HepG2 (cell line): ENCODE results near the gene CEP68. TPM values are rescaled to one million over a fixed set of nuclear protein-coding genes. Genes with fewer than 3 reads are reported as not detected.

Experiments
- ATAC-seq: fragments of 200-7000 bp; cut with Tn5 transposase; 3 replicates; pipeline ENCODE4 v1.9.1; 2020; ENCODE audit warnings: mild to moderate bottlenecking, moderate library complexity
- BruUV-seq: library from RNA; stranded (reverse); fragments of 400-500 nt; replicated peaks from 2 replicates; lab custom pipeline; 2021; lab: Mats Ljungman, UMichigan
- CTCF ChIA-PET: fragments of 300-600 bp; formaldehyde crosslinking; extraction: SDS; loops from one replicate; lab custom pipeline; 2021; ENCODE audit warnings: low total read pairs, inconsistent platforms, low intra/inter-chr PET ratio; lab: Yijun Ruan, JAX
- POLR2A ChIA-PET: fragments of 350-600 bp; sonication (Branson Sonifier 250); formaldehyde crosslinking; loops from one replicate; lab custom pipeline; 2020; ENCODE audit warnings: antibody characterized with exemption, inconsistent platforms; lab: Yijun Ruan, JAX
- DNase-seq: peaks from one replicate; pipeline ENCODE4 v3.0.0-alpha.2; 2015; ENCODE audit warnings: low spot score
- FAIRE-seq: peaks from 3 replicates; lab custom pipeline; 2011; peaks lifted over from hg19 to GRCh38; lab: Jason Lieb, UNC
- H2AFZ ChIP-seq: one replicate; pipeline ENCODE4 v1.6.1; 2011; ENCODE audit warnings: low read length, inconsistent platforms
- H3K27ac ChIP-seq: fragments of 300-600 bp; 3 replicates; pipeline ENCODE4 v1.8.0; 2011; ENCODE audit warnings: mixed run types, mild to moderate bottlenecking, mixed read lengths, low read length, inconsistent platforms; ENCODE audit not compliant: insufficient read depth; ENCODE audit errors: extremely low read length
- H3K27me3 ChIP-seq, 2 experiments: fragments of 200-600 bp in 1 of 2; 2 replicates in 1 of 2; 3 replicates in 1 of 2; pipeline versions ENCODE4 v1.6.0 to v1.8.0; 2011; ENCODE audit warnings: low read length in 2 of 2, mild to moderate bottlenecking in 2 of 2, moderate library complexity in 2 of 2, inconsistent platforms in 1 of 2; ENCODE audit not compliant: insufficient read depth in 2 of 2, control insufficient read depth in 1 of 2
- H3K36me3 ChIP-seq, 2 experiments: fragments of 200-600 bp in 1 of 2; replicated peaks in 1 of 2; 2 replicates in 1 of 2; 3 replicates in 1 of 2; pipeline versions ENCODE4 v1.5.1 to v1.8.0; 2011; ENCODE audit warnings: low read length in 2 of 2, inconsistent platforms in 1 of 2; ENCODE audit not compliant: insufficient read depth in 2 of 2, control insufficient read depth in 1 of 2
- H3K4me1 ChIP-seq: 2 replicates; pipeline ENCODE4 v1.5.1; 2012; ENCODE audit warnings: low read length, inconsistent platforms; ENCODE audit not compliant: insufficient read depth
- H3K4me2 ChIP-seq: 2 replicates; pipeline ENCODE4 v1.6.0; 2011; ENCODE audit warnings: low read depth, low read length, inconsistent platforms
- H3K4me3 ChIP-seq, 3 experiments: fragments of 200-600 bp in 1 of 3; sonication (generic), shearing (Covaris generic) in 1 of 3; replicated peaks in 1 of 3; 2 replicates each; pipeline ENCODE4 v1.5.1; 2011 to 2016; ENCODE audit warnings: low read length in 3 of 3, inconsistent platforms in 2 of 3, low read depth in 2 of 3, mild to moderate bottlenecking in 2 of 3, control low read depth in 1 of 3, mixed read lengths in 1 of 3; ENCODE audit not compliant: insufficient read depth in 1 of 3
- H3K79me2 ChIP-seq: one replicate; pipeline ENCODE4 v1.6.1; 2011; ENCODE audit warnings: low read length, inconsistent platforms; ENCODE audit not compliant: insufficient read depth
- H3K9ac ChIP-seq: 2 replicates; pipeline ENCODE4 v1.6.0; 2011; ENCODE audit warnings: mild to moderate bottlenecking, low read depth, low read length, inconsistent platforms; ENCODE audit not compliant: insufficient read depth
- H3K9me3 ChIP-seq: 2 replicates; pipeline ENCODE4 v1.5.1; 2012; ENCODE audit warnings: mild to moderate bottlenecking, low read length
- H4K20me1 ChIP-seq: 2 replicates; pipeline ENCODE4 v1.6.0; 2011; ENCODE audit warnings: inconsistent platforms, mild to moderate bottlenecking, low read length, moderate library complexity; ENCODE audit not compliant: insufficient read depth
- CEBPB ChIP-seq: IDR thresholded peaks from 2 replicates; pipeline ENCODE4 v1.6.1; 2011; ENCODE audit warnings: low read depth, low read length, improper control_type of control experiment, borderline replicate concordance
- STAG1 ChIP-seq: sonication (generic); formaldehyde crosslinking; IDR thresholded peaks from 2 replicates; pipeline ENCODE4 v1.4.0; 2020; ENCODE audit warnings: missing genetic modification reagents
- THRA ChIP-seq: sonication (generic); formaldehyde crosslinking; IDR thresholded peaks from 2 replicates; pipeline ENCODE4 v1.4.0; 2020; ENCODE audit warnings: missing genetic modification reagents, borderline replicate concordance
- ZBTB42 ChIP-seq: sonication (generic); formaldehyde crosslinking; IDR thresholded peaks from 2 replicates; pipeline ENCODE4 v1.5.0; 2020; ENCODE audit warnings: mild to moderate bottlenecking, missing genetic modification reagents
- ZNF615 ChIP-seq: sonication (generic); formaldehyde crosslinking; IDR thresholded peaks from 2 replicates; pipeline ENCODE4 v1.5.0; 2020; ENCODE audit warnings: mild to moderate bottlenecking, missing genetic modification reagents, borderline replicate concordance
- WGBS: methylation state at CpG from one replicate; pipeline ENCODE4 v1.1.6; 2017; ENCODE audit warnings: low lambda C conversion rate; 5-methylcytosine and 5-hydroxymethylcytosine counted together
- in situ Hi-C: cut with HindIII; loops from 2 replicates; pipeline ENCODE4 v1.10.0; 2017; ENCODE audit warnings: low pct_unique_long_range_greater_than_20kb; ENCODE audit not compliant: extremely low pct_ligation_motif_present
- intact Hi-C: fragments of 100-400 bp; cut with micrococcal nuclease; formaldehyde crosslinking; loops from one replicate; pipeline ENCODE4 v1.10.0; 2022; ENCODE audit not compliant: unreplicated experiment
- polyA plus RNA-seq, 8 experiments: library from polyadenylated mRNA; depleted of rRNA in 3 of 8; stranded (reverse) in 7 of 8; unstranded in 1 of 8; fragments of >200 nt; fragmentation: Illumina TruSeq in 4 of 8; extraction: Trizol in 4 of 8; gene quantifications; 2 replicates each; pipeline versions ENCODE4 v1.2.1 to v1.2.3, GENCODE V29; 2011 to 2016; ENCODE audit warnings: low read depth in 4 of 8, missing spikeins in 1 of 8, mixed read lengths in 1 of 8; ENCODE audit not compliant: insufficient read depth in 1 of 8
- total RNA-seq, 5 experiments: library from RNA; depleted of rRNA; stranded (reverse); fragments of >200 nt; fragmentation: Illumina TruSeq; extraction: Trizol; gene quantifications; 2 replicates each; pipeline ENCODE4 v1.2.3, GENCODE V29; 2016; ENCODE audit warnings: low read depth in 1 of 5
- TF ChIP-seq, protein P1 (sequence below): sonication (generic); formaldehyde crosslinking; IDR thresholded peaks from 2 replicates; pipeline ENCODE4 v1.8.0; 2022; ENCODE audit warnings: missing genetic modification reagents, mild to moderate bottlenecking, moderate library complexity, borderline replicate concordance
- TF ChIP-seq, protein P2 (sequence below): sonication (generic); formaldehyde crosslinking; IDR thresholded peaks from 2 replicates; pipeline ENCODE4 v1.4.0; 2020; ENCODE audit warnings: missing genetic modification reagents

CEP68 gene
- total and polyA plus RNA-seq, 2 of the 13 experiments (the other 11 are each of a cell fraction or from before 2014, with no cell fraction given) = 5.7 to 9.3 TPM

DNA sequence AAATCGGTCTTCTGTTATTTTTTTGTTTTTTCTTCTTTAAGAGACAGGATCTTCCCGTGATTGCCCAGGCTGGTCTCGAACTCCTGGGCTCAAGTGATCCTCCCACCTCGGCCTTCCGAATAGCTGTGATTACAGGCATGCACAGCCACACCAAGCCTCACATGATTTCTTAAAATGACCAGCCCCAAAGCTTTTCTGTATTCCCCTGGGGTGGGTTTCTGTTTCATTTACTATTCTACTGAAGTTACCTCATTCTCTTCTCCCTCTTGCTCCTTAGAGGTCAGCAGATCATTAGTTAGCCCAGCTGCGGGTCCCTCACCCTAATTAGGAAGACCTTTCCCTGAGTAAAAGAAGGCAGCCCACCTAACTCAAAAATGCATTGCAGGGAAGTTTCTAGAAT, 39.4 kb upstream of the CEP68 start (continued):
- TF ChIP-seq, protein P1, sequence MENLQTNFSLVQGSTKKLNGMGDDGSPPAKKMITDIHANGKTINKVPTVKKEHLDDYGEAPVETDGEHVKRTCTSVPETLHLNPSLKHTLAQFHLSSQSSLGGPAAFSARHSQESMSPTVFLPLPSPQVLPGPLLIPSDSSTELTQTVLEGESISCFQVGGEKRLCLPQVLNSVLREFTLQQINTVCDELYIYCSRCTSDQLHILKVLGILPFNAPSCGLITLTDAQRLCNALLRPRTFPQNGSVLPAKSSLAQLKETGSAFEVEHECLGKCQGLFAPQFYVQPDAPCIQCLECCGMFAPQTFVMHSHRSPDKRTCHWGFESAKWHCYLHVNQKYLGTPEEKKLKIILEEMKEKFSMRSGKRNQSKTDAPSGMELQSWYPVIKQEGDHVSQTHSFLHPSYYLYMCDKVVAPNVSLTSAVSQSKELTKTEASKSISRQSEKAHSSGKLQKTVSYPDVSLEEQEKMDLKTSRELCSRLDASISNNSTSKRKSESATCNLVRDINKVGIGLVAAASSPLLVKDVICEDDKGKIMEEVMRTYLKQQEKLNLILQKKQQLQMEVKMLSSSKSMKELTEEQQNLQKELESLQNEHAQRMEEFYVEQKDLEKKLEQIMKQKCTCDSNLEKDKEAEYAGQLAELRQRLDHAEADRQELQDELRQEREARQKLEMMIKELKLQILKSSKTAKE (CRISPR knock-in tag) = no peak

DNA sequence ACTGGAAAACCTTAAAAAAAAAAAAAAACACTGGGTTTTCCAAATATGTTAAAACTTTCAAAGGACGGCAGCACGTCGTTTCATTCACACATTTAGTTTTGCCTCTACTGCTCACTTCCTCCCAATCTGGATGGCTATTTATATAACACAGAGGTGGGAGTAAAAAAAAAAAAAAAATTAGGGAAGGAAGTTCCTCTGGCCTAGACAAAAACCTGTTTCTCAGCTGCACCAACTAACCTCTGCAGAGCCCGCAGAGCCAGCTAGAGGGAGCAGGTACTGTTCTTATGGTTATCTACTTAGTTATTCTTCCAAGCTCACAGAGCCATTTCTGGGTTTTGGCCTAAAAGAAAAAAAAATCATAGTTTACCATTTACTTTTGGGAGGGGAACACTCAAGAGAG, 38.9 kb upstream of the CEP68 start:
- peak; percentile 18; the same call in 1 of the 2 replicates for TF ChIP-seq STAG1 (CRISPR knock-in tag)
- TF ChIP-seq ZBTB42 (CRISPR knock-in tag) = no peak
- Histone ChIP-seq H3K4me2 (no peak overlapping the region), H3K27me3 (no peaks in the 10 kb centered on the region), H4K20me1 (no peaks in the 10 kb centered on the region), H2AFZ (no peak overlapping the region), H3K79me2 (no peaks in the 10 kb centered on the region), H3K27ac (no peak overlapping the region), H3K4me3 (no peak overlapping the region), H3K9me3 (no peaks in the 10 kb centered on the region), H3K4me1 (no peaks in the 10 kb centered on the region), H3K36me3 (peaks cover 35 to 86% of the 10 kb centered on the region in 2 experiments), H3K9ac (no peak overlapping the region)
- ATAC-seq (no peak), FAIRE-seq (peak; percentile 12), DNase-seq (no peak)
- ChIA-PET CTCF (no interaction called here), POLR2A (no interaction called here)
- in situ Hi-C loops (no loop called here), intact Hi-C loops (no loop called here)
- 95% methylated on average over 4 of the region's 4 CpGs for WGBS
- no TSS peak for BruUV-seq

GRCh38 chr2:65018141-65018582, 38.1 kb upstream of the CEP68 start:
- Histone ChIP-seq H3K79me2 (no peaks in the 10 kb centered on the region), H3K27me3 (no peaks in the 10 kb centered on the region), H4K20me1 (no peaks in the 10 kb centered on the region), H3K4me2 (no peak overlapping the region), H3K9ac (no peak overlapping the region), H2AFZ (no peak overlapping the region), H3K36me3 (peaks cover 40 to 92% of the 10 kb centered on the region in 2 experiments), H3K4me1 (no peaks in the 10 kb centered on the region), H3K9me3 (no peaks in the 10 kb centered on the region), H3K27ac (no peak overlapping the region), H3K4me3 (no peak overlapping the region)
- WGBS = 93% methylated on average over 15 of the region's 15 CpGs
- no TSS peak for BruUV-seq
- in situ Hi-C loops (no loop called here), intact Hi-C loops (no loop called here)
- no peak for ATAC-seq
- TF ChIP-seq THRA (CRISPR knock-in tag) (no peak), CEBPB (peak; percentile 91), ZNF615 (CRISPR knock-in tag) (no peak)
- TF ChIP-seq, protein P2, sequence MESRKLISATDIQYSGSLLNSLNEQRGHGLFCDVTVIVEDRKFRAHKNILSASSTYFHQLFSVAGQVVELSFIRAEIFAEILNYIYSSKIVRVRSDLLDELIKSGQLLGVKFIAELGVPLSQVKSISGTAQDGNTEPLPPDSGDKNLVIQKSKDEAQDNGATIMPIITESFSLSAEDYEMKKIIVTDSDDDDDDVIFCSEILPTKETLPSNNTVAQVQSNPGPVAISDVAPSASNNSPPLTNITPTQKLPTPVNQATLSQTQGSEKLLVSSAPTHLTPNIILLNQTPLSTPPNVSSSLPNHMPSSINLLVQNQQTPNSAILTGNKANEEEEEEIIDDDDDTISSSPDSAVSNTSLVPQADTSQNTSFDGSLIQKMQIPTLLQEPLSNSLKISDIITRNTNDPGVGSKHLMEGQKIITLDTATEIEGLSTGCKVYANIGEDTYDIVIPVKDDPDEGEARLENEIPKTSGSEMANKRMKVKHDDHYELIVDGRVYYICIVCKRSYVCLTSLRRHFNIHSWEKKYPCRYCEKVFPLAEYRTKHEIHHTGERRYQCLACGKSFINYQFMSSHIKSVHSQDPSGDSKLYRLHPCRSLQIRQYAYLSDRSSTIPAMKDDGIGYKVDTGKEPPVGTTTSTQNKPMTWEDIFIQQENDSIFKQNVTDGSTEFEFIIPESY (CRISPR knock-in tag) = 0 out of 2 replicates have a peak, but pooled peaks have one; percentile 15
- ChIA-PET POLR2A (no interaction called here), CTCF (no interaction called here)
- DNase-seq = no peak
- no peak for FAIRE-seq
